GM12873 (cell line): Measurements from ENCODE around the gene UVRAG.

Experiments used
- CTCF ChIP-seq: IDR thresholded peaks from 2 replicates; pipeline ENCODE4 v1.5.1; 2012; ENCODE audit warnings: low read depth, mild to moderate bottlenecking, moderate library complexity, low read length, control low read depth; ENCODE audit not compliant: insufficient read depth; ENCODE audit errors: missing control alignments

The UVRAG gene

GRCh38 chr11:75945446-75945845 is 130.4 kb downstream of the UVRAG start:
- TF ChIP-seq CTCF: no peak

- no peak for TF ChIP-seq CTCF
Observed at GRCh38 chr11:75945947-75946346, 130.9 kb downstream of the UVRAG start.

- TF ChIP-seq CTCF: no peak
Observed at GRCh38 chr11:75946531-75947530, 131.8 kb downstream of the UVRAG start.

DNA sequence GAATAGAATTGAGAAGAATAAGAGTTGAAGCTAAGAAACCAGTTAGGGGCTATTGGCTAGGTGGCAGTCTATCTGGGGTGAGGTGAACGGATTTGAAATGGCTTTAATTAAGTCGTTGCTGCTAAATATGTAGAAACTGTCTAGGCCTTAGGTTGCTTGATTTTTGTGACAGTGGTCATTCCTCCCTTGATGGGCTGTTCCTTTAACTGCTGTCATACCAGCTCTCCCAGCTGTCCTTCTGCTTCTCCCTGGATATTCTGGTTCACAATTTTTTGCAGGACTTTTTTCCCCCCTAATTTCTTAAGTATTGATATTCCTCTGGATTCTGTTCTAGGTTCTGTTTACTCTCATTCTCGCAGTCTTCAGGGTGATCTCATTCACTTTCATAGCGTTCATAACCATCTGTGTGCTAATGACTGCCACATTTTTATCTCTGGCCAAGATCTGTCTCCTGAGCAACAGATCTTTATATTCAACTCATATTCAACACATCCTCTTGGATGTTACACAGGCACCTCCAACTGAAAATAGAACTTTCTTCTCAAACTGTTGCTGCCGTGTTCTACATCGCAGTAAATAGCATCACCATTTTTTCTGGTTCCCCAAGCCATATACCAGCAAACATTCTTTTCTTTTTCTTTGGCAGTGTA is 134.1 kb downstream of the UVRAG start:
- no peak for TF ChIP-seq CTCF

- TF ChIP-seq CTCF: no peak
Observed at GRCh38 chr11:75950141-75950540, 135.1 kb downstream of the UVRAG start.

- TF ChIP-seq CTCF: no peak
Observed at GRCh38 chr11:75954039-75954438, 139.0 kb downstream of the UVRAG start.

GRCh38 chr11:75955443-75955842 is 140.4 kb downstream of the UVRAG start:
- TF ChIP-seq CTCF: no peak
